ENCODE results near the gene HCAR2. TPM values are rescaled to one million over a fixed set of nuclear protein-coding genes. Genes with fewer than 3 reads are reported as not detected.
"Not testable (repeated sequence)": the region's sequence is repeated elsewhere in the genome, so short reads cannot be mapped to it uniquely, and the experiment has no call there.

The HCAR2 gene
- total RNA-seq, 1 donor from 2014 or later = not detected

DNA sequence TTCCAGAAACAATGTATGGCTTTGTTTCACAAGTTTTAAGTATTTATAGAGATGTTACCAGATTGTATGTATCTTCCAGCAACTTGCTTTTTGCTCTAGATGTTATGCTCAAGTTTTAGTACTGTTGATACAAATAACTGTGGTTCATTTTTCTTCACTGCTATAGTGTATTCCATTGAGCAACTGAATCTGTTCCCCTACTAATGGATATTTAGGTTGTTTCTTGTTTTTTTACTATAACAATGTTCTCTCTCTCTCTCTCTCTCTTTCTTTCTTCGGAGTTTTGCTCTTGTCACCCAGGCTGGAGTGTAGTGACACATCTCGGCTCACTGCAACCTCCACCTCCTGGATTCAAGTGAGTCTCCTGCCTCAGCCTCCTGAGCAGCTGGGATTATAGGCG lies 16.6 kb downstream of the HCAR2 start:
- H3K27ac Mint-ChIP-seq (ENCODE audit: unreplicated experiment) = no peak overlapping the region
- TF ChIP-seq, protein P1, sequence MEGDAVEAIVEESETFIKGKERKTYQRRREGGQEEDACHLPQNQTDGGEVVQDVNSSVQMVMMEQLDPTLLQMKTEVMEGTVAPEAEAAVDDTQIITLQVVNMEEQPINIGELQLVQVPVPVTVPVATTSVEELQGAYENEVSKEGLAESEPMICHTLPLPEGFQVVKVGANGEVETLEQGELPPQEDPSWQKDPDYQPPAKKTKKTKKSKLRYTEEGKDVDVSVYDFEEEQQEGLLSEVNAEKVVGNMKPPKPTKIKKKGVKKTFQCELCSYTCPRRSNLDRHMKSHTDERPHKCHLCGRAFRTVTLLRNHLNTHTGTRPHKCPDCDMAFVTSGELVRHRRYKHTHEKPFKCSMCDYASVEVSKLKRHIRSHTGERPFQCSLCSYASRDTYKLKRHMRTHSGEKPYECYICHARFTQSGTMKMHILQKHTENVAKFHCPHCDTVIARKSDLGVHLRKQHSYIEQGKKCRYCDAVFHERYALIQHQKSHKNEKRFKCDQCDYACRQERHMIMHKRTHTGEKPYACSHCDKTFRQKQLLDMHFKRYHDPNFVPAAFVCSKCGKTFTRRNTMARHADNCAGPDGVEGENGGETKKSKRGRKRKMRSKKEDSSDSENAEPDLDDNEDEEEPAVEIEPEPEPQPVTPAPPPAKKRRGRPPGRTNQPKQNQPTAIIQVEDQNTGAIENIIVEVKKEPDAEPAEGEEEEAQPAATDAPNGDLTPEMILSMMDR (IDR thresholded peaks at IDR 0.05) = no peak
- DNase-seq (ENCODE audit: extremely low spot score, unreplicated experiment) = no peak
- H3K4me3 Mint-ChIP-seq (ENCODE audit: unreplicated experiment) = no peak overlapping the region
- no peaks in the 10 kb centered on the region for H3K9me3 Mint-ChIP-seq (ENCODE audit: unreplicated experiment)
- no peaks in the 10 kb centered on the region for H3K27me3 Mint-ChIP-seq (ENCODE audit: unreplicated experiment)
- no peaks in the 10 kb centered on the region for H3K36me3 Mint-ChIP-seq (ENCODE audit: unreplicated experiment)
- peaks cover 4% of the 10 kb centered on the region for H3K4me1 Mint-ChIP-seq (ENCODE audit: unreplicated experiment)

DNA sequence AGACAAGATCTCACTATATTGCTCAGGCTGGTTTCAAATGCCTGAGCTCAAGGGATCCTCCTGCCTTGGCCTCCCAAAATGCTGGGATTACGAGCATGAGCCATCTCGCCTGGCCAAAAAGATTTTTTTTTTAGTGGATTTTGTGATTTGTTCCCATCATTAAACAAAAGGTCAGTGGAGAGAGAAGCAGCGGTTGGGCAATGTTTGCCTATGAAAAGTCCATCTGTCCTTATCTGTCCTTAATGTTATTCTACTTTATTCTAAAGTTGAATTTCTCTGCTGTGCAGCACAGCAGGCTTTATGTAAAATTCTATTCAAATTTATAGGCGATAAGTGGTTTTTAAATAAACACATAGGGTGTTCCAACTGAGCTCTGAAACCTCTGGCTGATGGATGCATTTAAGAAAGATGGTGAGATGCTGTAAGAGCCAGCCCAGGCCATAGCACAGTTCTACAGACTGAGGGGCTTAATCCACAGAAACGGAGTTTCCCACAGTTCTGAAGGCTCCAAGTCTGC lies 18.8 kb downstream of the HCAR2 start:
- H3K4me1 Mint-ChIP-seq (ENCODE audit: unreplicated experiment) = peaks cover 12% of the 10 kb centered on the region
- H3K36me3 Mint-ChIP-seq (ENCODE audit: unreplicated experiment) = no peaks in the 10 kb centered on the region
- H3K27ac Mint-ChIP-seq (ENCODE audit: unreplicated experiment) = no peak overlapping the region
- H3K27me3 Mint-ChIP-seq (ENCODE audit: unreplicated experiment) = no peaks in the 10 kb centered on the region
- no peak overlapping the region for H3K4me3 Mint-ChIP-seq (ENCODE audit: unreplicated experiment)
- H3K9me3 Mint-ChIP-seq (ENCODE audit: unreplicated experiment) = no peaks in the 10 kb centered on the region
- no peak for DNase-seq (ENCODE audit: extremely low spot score, unreplicated experiment)
- TF ChIP-seq, protein P1 (IDR thresholded peaks at IDR 0.05) = no peak

- Mint-ChIP-seq H3K27ac (ENCODE audit: unreplicated experiment) (no peak overlapping the region), H3K4me1 (ENCODE audit: unreplicated experiment) (peaks cover 23% of the 10 kb centered on the region), H3K27me3 (ENCODE audit: unreplicated experiment) (no peaks in the 10 kb centered on the region), H3K4me3 (ENCODE audit: unreplicated experiment) (no peak overlapping the region), H3K9me3 (ENCODE audit: unreplicated experiment) (no peaks in the 10 kb centered on the region), H3K36me3 (ENCODE audit: unreplicated experiment) (no peaks in the 10 kb centered on the region)
- DNase-seq (ENCODE audit: extremely low spot score, unreplicated experiment) = no peak
- TF ChIP-seq, protein P1 (IDR thresholded peaks at IDR 0.05) = no peak
Observed at GRCh38 chr12:122681814-122682213, 21.3 kb downstream of the HCAR2 start.

DNA sequence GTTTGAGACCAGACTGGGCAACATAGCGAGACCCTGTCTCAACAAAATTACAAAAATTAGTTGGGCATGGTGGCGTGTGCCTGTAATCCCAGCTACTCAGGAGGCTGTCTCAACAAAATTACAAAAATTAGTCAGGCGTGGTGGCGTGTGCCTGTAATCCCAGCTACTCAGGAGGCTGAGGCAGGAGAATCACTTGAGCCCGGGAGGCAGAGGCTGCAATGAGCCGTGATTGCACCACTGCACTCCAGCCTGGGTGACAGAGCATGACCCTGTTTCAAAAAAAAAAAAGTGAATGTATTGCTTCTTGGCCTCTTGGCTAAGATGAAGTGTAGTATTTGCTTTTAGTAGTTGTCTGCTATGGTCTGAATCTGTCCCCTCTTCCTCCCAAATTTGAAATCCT lies 22.2 kb downstream of the HCAR2 start:
- H3K4me3 Mint-ChIP-seq (ENCODE audit: unreplicated experiment); DNase-seq (ENCODE audit: extremely low spot score, unreplicated experiment); H3K27me3 Mint-ChIP-seq (ENCODE audit: unreplicated experiment); H3K9me3 Mint-ChIP-seq (ENCODE audit: unreplicated experiment); H3K36me3 Mint-ChIP-seq (ENCODE audit: unreplicated experiment); H3K27ac Mint-ChIP-seq (ENCODE audit: unreplicated experiment): not testable (repeated sequence)
- peaks cover 23% of the 10 kb centered on the region for H3K4me1 Mint-ChIP-seq (ENCODE audit: unreplicated experiment)

- not testable (repeated sequence) for H3K4me3 Mint-ChIP-seq (ENCODE audit: unreplicated experiment); H3K27me3 Mint-ChIP-seq (ENCODE audit: unreplicated experiment); DNase-seq (ENCODE audit: extremely low spot score, unreplicated experiment); H3K36me3 Mint-ChIP-seq (ENCODE audit: unreplicated experiment); H3K27ac Mint-ChIP-seq (ENCODE audit: unreplicated experiment); H3K9me3 Mint-ChIP-seq (ENCODE audit: unreplicated experiment)
- peaks cover 20% of the 10 kb centered on the region for H3K4me1 Mint-ChIP-seq (ENCODE audit: unreplicated experiment)
Observed at GRCh38 chr12:122676781-122677180, 26.4 kb downstream of the HCAR2 start.

- not testable (repeated sequence) for H3K9me3 Mint-ChIP-seq (ENCODE audit: unreplicated experiment); H3K27me3 Mint-ChIP-seq (ENCODE audit: unreplicated experiment); DNase-seq (ENCODE audit: extremely low spot score, unreplicated experiment); H3K4me3 Mint-ChIP-seq (ENCODE audit: unreplicated experiment); H3K27ac Mint-ChIP-seq (ENCODE audit: unreplicated experiment); H3K36me3 Mint-ChIP-seq (ENCODE audit: unreplicated experiment)
- H3K4me1 Mint-ChIP-seq (ENCODE audit: unreplicated experiment) = peaks cover 18% of the 10 kb centered on the region
Observed at GRCh38 chr12:122676015-122676414, 27.1 kb downstream of the HCAR2 start.

GRCh38 chr12:122672515-122672914 lies 30.6 kb downstream of the HCAR2 start:
- no peaks in the 10 kb centered on the region for H3K9me3 Mint-ChIP-seq (ENCODE audit: unreplicated experiment)
- H3K4me1 Mint-ChIP-seq (ENCODE audit: unreplicated experiment) = peaks cover 7% of the 10 kb centered on the region
- DNase-seq (ENCODE audit: extremely low spot score, unreplicated experiment) = no peak
- H3K27me3 Mint-ChIP-seq (ENCODE audit: unreplicated experiment) = peaks cover 3% of the 10 kb centered on the region
- TF ChIP-seq, protein P1 (IDR thresholded peaks at IDR 0.05) = no peak
- H3K27ac Mint-ChIP-seq (ENCODE audit: unreplicated experiment) = no peak overlapping the region
- H3K36me3 Mint-ChIP-seq (ENCODE audit: unreplicated experiment) = no peaks in the 10 kb centered on the region
- H3K4me3 Mint-ChIP-seq (ENCODE audit: unreplicated experiment) = no peak overlapping the region
